GM21576 (cell line): ENCODE data around the gene SEMA5B.

Source experiments
- ATAC-seq: cut with Tn5 transposase; IDR thresholded peaks from one replicate; pipeline ENCODE4 v1.9.1; 2021; ENCODE audit warnings: mild to moderate bottlenecking, moderate library complexity; ENCODE audit not compliant: unreplicated experiment

The SEMA5B gene

GRCh38 chr3:122928396-122929187 lies 99.0 kb downstream of the SEMA5B start:
- no peak for ATAC-seq

GRCh38 chr3:122927726-122928125 lies 99.8 kb downstream of the SEMA5B start:
- ATAC-seq = no peak

- ATAC-seq = no peak
These were observed 100.8 kb downstream of the SEMA5B start for GRCh38 chr3:122926811-122927210.

GRCh38 chr3:122926322-122926721 lies 101.2 kb downstream of the SEMA5B start:
- ATAC-seq = no peak

- ATAC-seq = no peak
These were observed 101.8 kb downstream of the SEMA5B start for GRCh38 chr3:122925756-122926155.

- no peak for ATAC-seq
These were observed 103.5 kb downstream of the SEMA5B start for GRCh38 chr3:122924056-122924455.

- ATAC-seq = no peak
These were observed 104.0 kb downstream of the SEMA5B start for GRCh38 chr3:122923611-122924010.

- ATAC-seq = no peak
These were observed 105.5 kb downstream of the SEMA5B start for GRCh38 chr3:122921791-122922651.

GRCh38 chr3:122920986-122921385 lies 106.6 kb downstream of the SEMA5B start:
- ATAC-seq = no peak

- no peak for ATAC-seq
These were observed 108.3 kb downstream of the SEMA5B start for GRCh38 chr3:122919291-122919610.

- ATAC-seq = no peak
These were observed 108.8 kb downstream of the SEMA5B start for GRCh38 chr3:122918576-122919290.

GRCh38 chr3:122917412-122917811 lies 110.2 kb downstream of the SEMA5B start:
- ATAC-seq = no peak

GRCh38 chr3:122916580-122916979 lies 111.0 kb downstream of the SEMA5B start:
- peak; percentile 52 for ATAC-seq

GRCh38 chr3:122916084-122916483 lies 111.5 kb downstream of the SEMA5B start:
- no peak for ATAC-seq

GRCh38 chr3:122915300-122916055 lies 112.1 kb downstream of the SEMA5B start:
- no peak for ATAC-seq

- ATAC-seq = no peak
These were observed 113.9 kb downstream of the SEMA5B start for GRCh38 chr3:122913539-122914100.

- no peak for ATAC-seq
These were observed 114.6 kb downstream of the SEMA5B start for GRCh38 chr3:122912772-122913538.

- no peak for ATAC-seq
These were observed 115.7 kb downstream of the SEMA5B start for GRCh38 chr3:122911901-122912300.

- ATAC-seq = no peak
These were observed 119.3 kb downstream of the SEMA5B start for GRCh38 chr3:122908251-122908650.

GRCh38 chr3:122907471-122907870 lies 120.1 kb downstream of the SEMA5B start:
- ATAC-seq = no peak
